Pancreas (tissue), 10 donors: ENCODE measurements around the gene IRF5. TPM values are rescaled to one million over a fixed set of nuclear protein-coding genes. Genes with fewer than 3 reads are reported as not detected.

Experiments
- ATAC-seq, 4 donors: fragments of 200-7000 bp; cut with Tn5 transposase; one replicate each; pipeline versions ENCODE4 v1.8.0 to v1.9.1; 2020; ENCODE audit warnings: mild to moderate bottlenecking in 4 of 4, moderate library complexity in 4 of 4
- DNase-seq, 6 donors: peaks; one replicate each; pipeline ENCODE4 v3.0.0-alpha.2; 2020
- FAIRE-seq: peaks from 2 replicates; lab custom pipeline; 2012; peaks lifted over from hg19 to GRCh38; lab: Jason Lieb, UNC
- H3K27ac ChIP-seq, 4 donors: fragments of 200-600 bp; sonication (generic); 1 replicate in 3 of 4; 2 replicates in 1 of 4; pipeline versions ENCODE4 v1.5.0 to v1.8.0; 2020
- H3K27me3 ChIP-seq, 4 donors: fragments of 200-600 bp; one replicate each; pipeline ENCODE4 v1.8.0; 2021
- H3K36me3 ChIP-seq, 3 donors: fragments of 200-600 bp; sonication (generic) in 1 of 3; one replicate each; pipeline versions ENCODE4 v1.5.0 to v1.8.0; 2020 to 2021
- H3K4me1 ChIP-seq, 3 donors: fragments of 200-600 bp; one replicate each; pipeline ENCODE4 v1.8.0; 2021
- H3K4me3 ChIP-seq, 4 donors: fragments of 200-600 bp; sonication (generic) in 2 of 4; one replicate each; pipeline versions ENCODE4 v1.5.0 to v1.8.0; 2020 to 2021
- H3K9me3 ChIP-seq, 4 donors: fragments of 200-600 bp; one replicate each; pipeline ENCODE4 v1.8.0; 2021
- WGBS, 2 donors: extraction: QIAGEN DNeasy Blood & Tissue Kit; methylation state at CpG; one replicate each; pipeline ENCODE4 v1.1.7; 2013; 5-methylcytosine and 5-hydroxymethylcytosine counted together
- intact Hi-C, 3 donors: fragments of 100-400 bp; cut with DNase I; formaldehyde crosslinking; loops; one replicate each; pipeline versions ENCODE4 v1.11.1 to v1.14.2; 2022
- polyA plus RNA-seq, 2 donors: library from polyadenylated mRNA; stranded (reverse); fragments of 200-250 nt; gene quantifications; one replicate each; pipeline ENCODE4 v1.2.3, GENCODE V29; 2013
- total RNA-seq, 6 donors: library from RNA; stranded (reverse); fragmentation: NEBNext Ultra II Directional in 4 of 6; extraction: Animal tissue kit (Norgen Biotek cat#: 25700) in 4 of 6; gene quantifications; one replicate each; pipeline versions ENCODE4 v1.2.1 to v1.2.4, GENCODE V29; 2021 to 2023
- TF ChIP-seq, protein P1 (sequence below), 4 donors: fragments of 200-600 bp; sonication (generic) in 3 of 4; IDR thresholded peaks; one replicate each; pipeline versions ENCODE4 v1.5.0 to v1.8.0; 2021; ENCODE audit warnings: antibody characterized with exemption in 4 of 4
- donor health status: healthy with polysubstance abuse.
- donor health status: DM: no; HTN: no; CAD: no; lungs with moderate emphysema.
- donor health status: DM: no; HTN: no; CAD: no.
- donor health status: control.
- donor health status: control.
- donor health status: Bipolar disorder and iron deficiency.
- donor health status: DM: yes; HTN: yes; CAD: no.
- donor health status: DM: no; HTN: no; CAD: no.
- donor health status: DM: no; HTN: no; CAD: no.
- donor health status: DM: yes; HTN: yes; CAD: no.

The IRF5 gene
- total and polyA plus RNA-seq, 8 donors, result 3.2 to 12.4 (median 5.1) TPM

DNA sequence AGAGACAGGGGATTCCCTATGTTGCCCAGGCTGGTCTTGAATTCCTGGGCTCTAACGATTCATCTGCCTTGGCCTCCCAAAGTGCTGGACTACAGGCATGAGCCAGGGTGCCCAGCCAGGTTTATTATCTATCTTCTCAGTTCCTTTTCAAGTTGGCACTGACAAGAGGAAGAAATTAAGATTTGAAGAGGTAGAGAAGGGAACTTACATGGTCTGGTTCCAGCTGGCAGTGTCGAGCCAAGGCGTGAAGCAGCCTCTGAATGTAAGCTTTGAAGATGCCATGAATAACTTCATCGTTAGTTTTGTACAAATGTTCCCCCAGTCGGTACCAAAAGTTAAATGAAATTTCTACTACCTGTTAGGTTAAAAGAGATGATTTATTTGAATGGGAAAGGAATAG is 59.5 kb downstream of the IRF5 start:
- ATAC-seq (no peak), DNase-seq (no peak), FAIRE-seq (no peak)
- peaks cover 3 to 14% (median 3%) of the 10 kb centered on the region in 3 donors for H3K36me3 ChIP-seq
- 93% methylated on average over 5 of the region's 5 CpGs for WGBS, 2 donors
- H3K27me3 ChIP-seq, result no peaks in the 10 kb centered on the region
- TF ChIP-seq, protein P1, sequence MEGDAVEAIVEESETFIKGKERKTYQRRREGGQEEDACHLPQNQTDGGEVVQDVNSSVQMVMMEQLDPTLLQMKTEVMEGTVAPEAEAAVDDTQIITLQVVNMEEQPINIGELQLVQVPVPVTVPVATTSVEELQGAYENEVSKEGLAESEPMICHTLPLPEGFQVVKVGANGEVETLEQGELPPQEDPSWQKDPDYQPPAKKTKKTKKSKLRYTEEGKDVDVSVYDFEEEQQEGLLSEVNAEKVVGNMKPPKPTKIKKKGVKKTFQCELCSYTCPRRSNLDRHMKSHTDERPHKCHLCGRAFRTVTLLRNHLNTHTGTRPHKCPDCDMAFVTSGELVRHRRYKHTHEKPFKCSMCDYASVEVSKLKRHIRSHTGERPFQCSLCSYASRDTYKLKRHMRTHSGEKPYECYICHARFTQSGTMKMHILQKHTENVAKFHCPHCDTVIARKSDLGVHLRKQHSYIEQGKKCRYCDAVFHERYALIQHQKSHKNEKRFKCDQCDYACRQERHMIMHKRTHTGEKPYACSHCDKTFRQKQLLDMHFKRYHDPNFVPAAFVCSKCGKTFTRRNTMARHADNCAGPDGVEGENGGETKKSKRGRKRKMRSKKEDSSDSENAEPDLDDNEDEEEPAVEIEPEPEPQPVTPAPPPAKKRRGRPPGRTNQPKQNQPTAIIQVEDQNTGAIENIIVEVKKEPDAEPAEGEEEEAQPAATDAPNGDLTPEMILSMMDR (IDR thresholded peaks at IDR 0.05), result no peak
- intact Hi-C loops, result no loop called here
- no peaks in the 10 kb centered on the region for H3K9me3 ChIP-seq
- H3K4me3 ChIP-seq, result no peak overlapping the region
- H3K27ac ChIP-seq, result no peak overlapping the region
- no peaks in the 10 kb centered on the region for H3K4me1 ChIP-seq

Other genes starting within 250 kb of the IRF5 start
- 10 to 100 TPM; 15.0 to 46.0 (median 30.4) TPM for gene CALU, start 198.6 kb upstream of the IRF5 start, total RNA-seq
- 10 to 100 TPM in 1 of 2 donors, 1 to 10 TPM in 1; 8.7 to 15.4 TPM for gene CALU, start 198.6 kb upstream of the IRF5 start, polyA plus RNA-seq
- not detected for gene OPN1SW, start 162.1 kb upstream of the IRF5 start, total RNA-seq
- gene OPN1SW, start 162.1 kb upstream of the IRF5 start, polyA plus RNA-seq, result not detected
- 1 to 10 TPM in 2 of 6 donors, under 1 TPM in 4; 0.66 to 2.4 (median 0.88) TPM for gene CCDC136, start 146.0 kb upstream of the IRF5 start, total RNA-seq
- 1 to 10 TPM; 1.7 to 2.9 TPM for gene CCDC136, start 146.0 kb upstream of the IRF5 start, polyA plus RNA-seq
- 1 to 10 TPM in 3 of 6 donors, under 1 TPM in 3; 0.28 to 2.3 (median 1.0) TPM for gene FLNC, start 107.5 kb upstream of the IRF5 start, total RNA-seq
- 1 to 10 TPM in 1 of 2 donors, under 1 TPM in 1; 0.82 to 2.1 TPM for gene FLNC, start 107.5 kb upstream of the IRF5 start, polyA plus RNA-seq
- gene ATP6V1F, start 75.1 kb upstream of the IRF5 start, total RNA-seq, result 10 to 100 TPM; 28.1 to 66.8 (median 37.7) TPM
- 10 to 100 TPM; 94.8 to 96.9 TPM for gene ATP6V1F, start 75.1 kb upstream of the IRF5 start, polyA plus RNA-seq
- under 1 TPM; 0.08 to 0.46 (median 0.30) TPM for gene KCP, start 27.2 kb upstream of the IRF5 start, total RNA-seq
- gene KCP, start 27.2 kb upstream of the IRF5 start, polyA plus RNA-seq, result under 1 TPM; 0.33 to 0.95 TPM
- gene TNPO3, start 117.2 kb downstream of the IRF5 start, total RNA-seq, result 10 to 100 TPM; 11.9 to 20.7 (median 15.1) TPM
- 1 to 10 TPM; 6.5 to 9.2 TPM for gene TNPO3, start 117.2 kb downstream of the IRF5 start, polyA plus RNA-seq
- gene TSPAN33, start 206.8 kb downstream of the IRF5 start, total RNA-seq, result 10 to 100 TPM in 5 of 6 donors, 1 to 10 TPM in 1; 6.9 to 37.9 (median 18.0) TPM
- gene TSPAN33, start 206.8 kb downstream of the IRF5 start, polyA plus RNA-seq, result 10 to 100 TPM; 11.2 to 14.2 TPM